RWPE2 (cell line): ENCODE results near the gene GPR135.

ENCODE experiments used
- ATAC-seq: fragments of 200-7000 bp; cut with Tn5 transposase; 3 replicates; pipeline ENCODE4 v1.9.1; 2021; ENCODE audit warnings: low read depth
- DNase-seq: peaks from one replicate; pipeline ENCODE4 v3.0.0-alpha.2; 2020; ENCODE audit warnings: low spot score
- H3K27ac ChIP-seq: fragments of 450-650 bp; 2 replicates; pipeline ENCODE4 v1.5.1; 2017; ENCODE audit warnings: mild to moderate bottlenecking; ENCODE audit not compliant: poor library complexity, severe bottlenecking
- H3K27me3 ChIP-seq: fragments of 250-450 bp; sonication (Bioruptor Pico); 2 replicates; pipeline ENCODE4 v1.5.1; 2021; ENCODE audit warnings: mild to moderate bottlenecking, moderate library complexity; ENCODE audit not compliant: insufficient read depth, poor library complexity, severe bottlenecking
- H3K36me3 ChIP-seq: fragments of 250-450 bp; sonication (Bioruptor Pico); 2 replicates; pipeline ENCODE4 v1.5.1; 2020; ENCODE audit warnings: low read depth, mild to moderate bottlenecking, moderate library complexity
- H3K4me1 ChIP-seq: fragments of 250-450 bp; sonication (Bioruptor Pico); 2 replicates; pipeline ENCODE4 v1.5.1; 2021; ENCODE audit warnings: mild to moderate bottlenecking, moderate library complexity; ENCODE audit not compliant: insufficient read depth, poor library complexity, severe bottlenecking
- H3K4me3 ChIP-seq: fragments of 250-450 bp; sonication (Bioruptor Pico); 2 replicates; pipeline ENCODE4 v1.5.1; 2021; ENCODE audit warnings: mild to moderate bottlenecking, moderate library complexity; ENCODE audit not compliant: severe bottlenecking
- H3K9me3 ChIP-seq: fragments of 250-450 bp; sonication (Bioruptor Pico); 2 replicates; pipeline ENCODE4 v1.5.1; 2021; ENCODE audit warnings: mild to moderate bottlenecking, moderate library complexity; ENCODE audit not compliant: severe bottlenecking
- CTCF ChIP-seq: fragments of 450-650 bp; IDR thresholded peaks from one replicate; pipeline ENCODE4 v1.5.1; 2017; ENCODE audit warnings: mild to moderate bottlenecking, moderate library complexity; ENCODE audit not compliant: poor library complexity, severe bottlenecking

GPR135 gene

GRCh38 chr14:59427653-59428580, 37.3 kb downstream of the GPR135 start:
- H3K4me3 ChIP-seq: no peak overlapping the region
- no peaks in the 10 kb centered on the region for H3K27me3 ChIP-seq
- peaks cover 6% of the 10 kb centered on the region for H3K4me1 ChIP-seq
- peak; percentile 30; the same call in 1 of the 3 replicates for ATAC-seq
- no peaks in the 10 kb centered on the region for H3K9me3 ChIP-seq
- no peak for DNase-seq
- TF ChIP-seq CTCF: no peak
- no peaks in the 10 kb centered on the region for H3K36me3 ChIP-seq
- no peak overlapping the region for H3K27ac ChIP-seq

DNA sequence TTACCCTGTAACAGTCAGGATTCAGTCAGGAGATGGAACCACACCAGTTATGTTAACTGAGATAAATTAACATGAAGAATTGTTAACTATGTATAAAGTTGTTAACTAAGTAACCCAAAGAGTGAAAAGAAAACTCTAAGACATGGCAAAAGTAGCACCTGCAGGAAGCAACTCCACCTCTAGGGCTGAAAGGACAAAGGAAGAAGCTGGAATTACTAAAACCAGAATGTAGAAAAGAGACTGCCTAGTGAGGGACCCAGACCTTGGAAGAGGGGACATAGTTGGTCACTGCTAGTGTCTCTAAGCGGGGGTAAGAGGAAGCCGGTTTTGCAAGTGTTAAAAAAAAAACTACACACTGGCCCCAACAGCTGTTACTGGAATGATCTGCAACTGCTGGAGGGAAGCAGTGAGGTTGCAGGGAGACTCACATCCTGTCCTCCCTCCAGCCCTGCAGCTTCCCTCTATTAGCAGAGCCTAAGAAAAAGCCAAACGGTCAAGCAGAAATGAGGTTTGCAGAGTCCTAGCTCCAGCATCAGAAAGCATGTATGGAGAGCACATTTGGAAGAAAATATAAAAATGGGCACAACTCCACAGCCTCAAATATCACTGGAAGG, 39.8 kb downstream of the GPR135 start:
- DNase-seq (no peak), ATAC-seq (0 out of 3 replicates have a peak, but pooled peaks have one; percentile 40)
- Histone ChIP-seq H3K9me3 (no peaks in the 10 kb centered on the region), H3K4me1 (peaks cover 6% of the 10 kb centered on the region), H3K36me3 (no peaks in the 10 kb centered on the region), H3K27me3 (no peaks in the 10 kb centered on the region), H3K4me3 (no peak overlapping the region), H3K27ac (no peak overlapping the region)
- no peak for TF ChIP-seq CTCF

GRCh38 chr14:59424341-59425071, 40.7 kb downstream of the GPR135 start:
- DNase-seq: no peak

DNA sequence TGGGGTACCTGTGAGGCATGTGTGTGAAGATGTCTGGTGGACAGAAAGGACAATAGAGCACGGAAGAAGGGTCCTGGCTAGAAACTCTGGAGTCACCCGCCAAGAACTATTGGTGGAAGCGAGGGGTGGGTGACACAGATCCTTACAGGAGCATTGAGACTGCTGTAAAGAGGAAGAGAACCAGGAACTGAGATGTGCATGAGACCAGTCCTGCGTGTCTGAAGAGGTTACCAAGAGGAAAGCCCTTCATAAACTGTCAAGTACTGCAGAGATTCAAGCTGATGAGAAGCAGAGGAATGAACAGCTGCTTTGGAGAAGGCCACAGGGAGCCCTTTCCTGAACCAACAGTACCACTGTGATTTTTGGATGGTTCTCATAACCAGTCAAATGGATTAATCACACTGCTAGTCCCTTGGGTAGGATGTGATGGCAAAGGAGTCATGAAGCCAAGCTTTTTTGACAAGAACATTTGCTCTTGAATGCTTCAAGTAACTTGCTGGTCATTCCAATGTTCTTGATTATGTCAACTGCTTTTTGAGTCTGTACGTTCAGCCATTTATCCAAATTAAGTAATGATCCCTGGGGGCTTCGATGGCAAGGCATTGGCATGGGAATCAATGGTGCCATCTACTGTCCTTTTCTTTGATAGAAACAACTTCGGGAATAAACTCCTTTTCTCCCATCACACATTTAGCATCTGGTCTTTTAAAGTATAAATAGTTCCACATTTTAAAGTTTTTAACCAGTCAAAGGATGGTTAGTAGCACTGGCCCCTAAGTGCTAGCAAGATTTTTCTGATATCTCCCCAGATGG, 42.9 kb downstream of the GPR135 start:
- Histone ChIP-seq H3K27ac (no peak overlapping the region), H3K36me3 (no peaks in the 10 kb centered on the region), H3K9me3 (no peaks in the 10 kb centered on the region), H3K4me3 (no peak overlapping the region), H3K4me1 (no peaks in the 10 kb centered on the region), H3K27me3 (no peaks in the 10 kb centered on the region)
- TF ChIP-seq CTCF: peak; percentile 69
- DNase-seq (no peak), ATAC-seq (no peak)

More at GRCh38 chr14:59424341-59425071, 40.7 kb downstream of the GPR135 start:
- Histone ChIP-seq H3K27ac (no peak overlapping the region), H3K36me3 (no peaks in the 10 kb centered on the region), H3K9me3 (no peaks in the 10 kb centered on the region), H3K4me3 (no peak overlapping the region), H3K4me1 (peaks cover 6% of the 10 kb centered on the region), H3K27me3 (no peaks in the 10 kb centered on the region)
- ATAC-seq: no peak
- no peak for TF ChIP-seq CTCF
